Measurements from ENCODE around the gene SPTSSA.

SPTSSA gene

GRCh38 chr14:34426313-34427295 is 35.4 kb downstream of the SPTSSA start:
- H3K79me2 ChIP-seq (ENCODE audit: insufficient read depth, low read length) = no peaks in the 10 kb centered on the region

DNA sequence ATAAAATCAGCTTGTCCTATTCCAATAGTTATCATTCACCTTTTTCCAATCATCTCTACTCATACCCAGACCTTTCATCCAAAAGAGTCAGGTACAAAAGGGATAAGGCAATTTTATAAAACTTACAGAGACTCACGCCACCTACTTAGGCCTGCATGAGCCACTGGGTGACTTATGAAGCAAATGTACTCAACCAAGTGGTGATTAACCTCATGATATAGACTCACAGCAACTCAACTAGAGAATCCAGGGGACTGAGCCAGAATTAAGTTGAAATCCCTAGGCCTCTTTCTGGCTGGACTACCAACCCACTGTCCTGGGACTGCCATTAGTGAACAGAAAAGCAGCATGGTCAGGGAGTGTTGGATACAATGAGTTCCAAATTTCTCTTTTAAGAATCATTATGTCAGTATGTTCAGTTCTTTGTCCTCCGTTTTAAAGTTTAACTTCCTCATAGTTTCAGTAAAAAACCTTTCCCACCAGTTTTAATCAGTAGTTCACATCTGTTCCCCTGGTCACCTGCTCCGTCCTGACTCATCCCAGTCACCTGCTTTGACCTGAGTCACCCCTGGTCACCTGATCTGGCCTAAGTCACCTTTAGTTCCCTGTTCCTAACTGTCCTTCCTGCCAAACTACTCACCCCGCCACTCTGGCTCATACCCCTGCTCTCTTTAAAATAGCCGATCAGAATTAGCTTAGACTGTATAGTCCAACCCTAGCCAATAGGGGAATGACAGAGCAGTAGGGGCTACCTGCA is 36.8 kb downstream of the SPTSSA start:
- Histone ChIP-seq H4K20me1 (ENCODE audit: low read depth, low read length) (no peaks in the 10 kb centered on the region), H3K9ac (ENCODE audit: low read length) (no peak overlapping the region), H3K27me3 (ENCODE audit: low read length) (no peaks in the 10 kb centered on the region), H3K9me3 (ENCODE audit: insufficient read depth, low read length) (no peaks in the 10 kb centered on the region), H3K4me3 (ENCODE audit: insufficient read depth, low read length, poor library complexity, severe bottlenecking) (no peak overlapping the region), H3K79me2 (ENCODE audit: insufficient read depth, low read length) (no peaks in the 10 kb centered on the region), H3K9me2 (replicated peaks; ENCODE audit: insufficient read depth, low read length) (no peaks in the 10 kb centered on the region), H3K27ac (ENCODE audit: low read depth, low read length) (no peak overlapping the region), H2AFZ (ENCODE audit: low read depth, low read length, severe bottlenecking) (no peak overlapping the region), H3K36me3 (ENCODE audit: low read length) (no peaks in the 10 kb centered on the region), H3K4me2 (ENCODE audit: low read depth, low read length, poor library complexity, severe bottlenecking) (no peak overlapping the region), H3F3A (ENCODE audit: insufficient read depth) (no peaks in the 10 kb centered on the region)
- TF ChIP-seq, protein P1, sequence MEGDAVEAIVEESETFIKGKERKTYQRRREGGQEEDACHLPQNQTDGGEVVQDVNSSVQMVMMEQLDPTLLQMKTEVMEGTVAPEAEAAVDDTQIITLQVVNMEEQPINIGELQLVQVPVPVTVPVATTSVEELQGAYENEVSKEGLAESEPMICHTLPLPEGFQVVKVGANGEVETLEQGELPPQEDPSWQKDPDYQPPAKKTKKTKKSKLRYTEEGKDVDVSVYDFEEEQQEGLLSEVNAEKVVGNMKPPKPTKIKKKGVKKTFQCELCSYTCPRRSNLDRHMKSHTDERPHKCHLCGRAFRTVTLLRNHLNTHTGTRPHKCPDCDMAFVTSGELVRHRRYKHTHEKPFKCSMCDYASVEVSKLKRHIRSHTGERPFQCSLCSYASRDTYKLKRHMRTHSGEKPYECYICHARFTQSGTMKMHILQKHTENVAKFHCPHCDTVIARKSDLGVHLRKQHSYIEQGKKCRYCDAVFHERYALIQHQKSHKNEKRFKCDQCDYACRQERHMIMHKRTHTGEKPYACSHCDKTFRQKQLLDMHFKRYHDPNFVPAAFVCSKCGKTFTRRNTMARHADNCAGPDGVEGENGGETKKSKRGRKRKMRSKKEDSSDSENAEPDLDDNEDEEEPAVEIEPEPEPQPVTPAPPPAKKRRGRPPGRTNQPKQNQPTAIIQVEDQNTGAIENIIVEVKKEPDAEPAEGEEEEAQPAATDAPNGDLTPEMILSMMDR (IDR thresholded peaks at IDR 0.05; ENCODE audit: insufficient read depth, low read length, poor library complexity, severe bottlenecking) = no peak
- no peak for TF ChIP-seq EZH2phosphoT487 (conservative IDR thresholded peaks at IDR 0.05; ENCODE audit: low read length)

More at GRCh38 chr14:34426313-34427295, 35.4 kb downstream of the SPTSSA start:
- Histone ChIP-seq H3K9me3 (ENCODE audit: insufficient read depth, low read length) (no peaks in the 10 kb centered on the region), H3K36me3 (ENCODE audit: low read length) (no peaks in the 10 kb centered on the region), H4K20me1 (ENCODE audit: low read depth, low read length) (no peaks in the 10 kb centered on the region), H3F3A (ENCODE audit: insufficient read depth) (no peaks in the 10 kb centered on the region), H3K4me2 (ENCODE audit: low read depth, low read length, poor library complexity, severe bottlenecking) (no peak overlapping the region), H3K9ac (ENCODE audit: low read length) (no peak overlapping the region), H2AFZ (ENCODE audit: low read depth, low read length, severe bottlenecking) (no peak overlapping the region), H3K27me3 (ENCODE audit: low read length) (no peaks in the 10 kb centered on the region), H3K4me3 (ENCODE audit: insufficient read depth, low read length, poor library complexity, severe bottlenecking) (no peak overlapping the region), H3K27ac (ENCODE audit: low read depth, low read length) (no peak overlapping the region), H3K9me2 (replicated peaks; ENCODE audit: insufficient read depth, low read length) (no peaks in the 10 kb centered on the region)
- TF ChIP-seq EZH2phosphoT487 (conservative IDR thresholded peaks at IDR 0.05; ENCODE audit: low read length) = no peak
- TF ChIP-seq, protein P1 (IDR thresholded peaks at IDR 0.05; ENCODE audit: insufficient read depth, low read length, poor library complexity, severe bottlenecking) = no peak

DNA sequence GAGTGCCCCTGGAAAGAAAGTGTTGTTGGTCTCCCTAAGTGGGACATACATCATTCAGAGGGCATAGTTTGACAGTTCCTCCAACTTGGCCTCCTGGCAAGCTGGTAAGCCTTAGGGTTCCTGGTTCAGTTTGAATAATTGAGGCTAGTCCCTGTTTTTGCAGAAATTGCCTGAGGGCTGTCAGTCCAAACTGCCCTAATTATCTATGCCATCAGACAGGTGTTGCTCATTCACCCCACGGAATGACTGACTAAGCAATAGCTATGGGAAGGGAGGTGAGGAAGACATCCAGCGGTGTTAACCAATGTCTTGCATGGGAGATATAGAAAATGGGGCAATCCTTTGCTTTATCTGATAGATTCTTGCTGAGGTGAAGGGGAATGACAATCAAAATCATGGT is 37.6 kb downstream of the SPTSSA start:
- Histone ChIP-seq H3K36me3 (ENCODE audit: low read length) (no peaks in the 10 kb centered on the region), H4K20me1 (ENCODE audit: low read depth, low read length) (no peaks in the 10 kb centered on the region), H3K27ac (ENCODE audit: low read depth, low read length) (no peak overlapping the region), H3K79me2 (ENCODE audit: insufficient read depth, low read length) (no peaks in the 10 kb centered on the region), H3K4me3 (ENCODE audit: insufficient read depth, low read length, poor library complexity, severe bottlenecking) (no peak overlapping the region), H3K4me2 (ENCODE audit: low read depth, low read length, poor library complexity, severe bottlenecking) (no peak overlapping the region), H3K9ac (ENCODE audit: low read length) (no peak overlapping the region), H3K9me3 (ENCODE audit: insufficient read depth, low read length) (no peaks in the 10 kb centered on the region), H3F3A (ENCODE audit: insufficient read depth) (no peaks in the 10 kb centered on the region), H2AFZ (ENCODE audit: low read depth, low read length, severe bottlenecking) (no peak overlapping the region), H3K9me2 (replicated peaks; ENCODE audit: insufficient read depth, low read length) (no peaks in the 10 kb centered on the region), H3K27me3 (ENCODE audit: low read length) (no peaks in the 10 kb centered on the region)
- TF ChIP-seq, protein P1 (IDR thresholded peaks at IDR 0.05; ENCODE audit: insufficient read depth, low read length, poor library complexity, severe bottlenecking) = no peak
- TF ChIP-seq EZH2phosphoT487 (conservative IDR thresholded peaks at IDR 0.05; ENCODE audit: low read length) = no peak
